ENCODE measurements around the gene JMJD7.

- TF ChIP-seq C11orf30 (IDR thresholded peaks at IDR 0.05; ENCODE audit: low read depth): no peak
- no peak for TF ChIP-seq CHD1 (IDR thresholded peaks at IDR 0.05; ENCODE audit: low read length)
- no peak for TF ChIP-seq TBP (optimal IDR thresholded peaks at IDR 0.05; ENCODE audit: low read depth, low read length)
- TF ChIP-seq POLR3A (IDR thresholded peaks at IDR 0.05; ENCODE audit: borderline replicate concordance, extremely low read depth, insufficient read depth, insufficient read length): no peak
Measured at GRCh38 chr15:41881920-41882688, 54.2 kb downstream of the JMJD7 start.
